Measurements from ENCODE around the gene HNRNPA0.

The HNRNPA0 gene

GRCh38 chr5:137695651-137696428, 58.3 kb downstream of the HNRNPA0 start:
- H3K4me3 ChIP-seq (ENCODE audit: low read depth, low read length): no peak overlapping the region
- H3K9ac ChIP-seq (ENCODE audit: low read depth, low read length): no peak overlapping the region
- no peaks in the 10 kb centered on the region for H3K4me1 ChIP-seq (ENCODE audit: control insufficient read depth, insufficient read depth, low read length)
- H3K36me3 ChIP-seq (ENCODE audit: control insufficient read depth, insufficient read depth, low read length): no peaks in the 10 kb centered on the region
- no peaks in the 10 kb centered on the region for H3K27me3 ChIP-seq (ENCODE audit: control insufficient read depth, insufficient read depth, low read length)
- H3K9me3 ChIP-seq (ENCODE audit: control insufficient read depth, insufficient read depth, low read length): no peaks in the 10 kb centered on the region

Measured in iPS-15b (cell line).